NB4 (cell line): ENCODE data around the gene GAL3ST2.

Experiments
- CTCF ChIP-seq: IDR thresholded peaks from one replicate; pipeline ENCODE4 v1.5.1; 2012; ENCODE audit warnings: low read depth, low read length
- MYC ChIP-seq: IDR thresholded peaks from 2 replicates; pipeline ENCODE4 v1.6.1; 2011; ENCODE audit warnings: low read depth, low read length
- POLR2A ChIP-seq: IDR thresholded peaks from 2 replicates; pipeline ENCODE4 v1.6.1; 2011; ENCODE audit warnings: mild to moderate bottlenecking; ENCODE audit not compliant: insufficient read length; ENCODE audit errors: extremely low read depth
- TF ChIP-seq, protein P1 (sequence below): IDR thresholded peaks from 2 replicates; pipeline ENCODE4 v1.6.1; 2011; ENCODE audit warnings: low read depth, low read length

GRCh38 chr2:241848761-241849615, 72.4 kb downstream of the GAL3ST2 start:
- TF ChIP-seq CTCF (no peak), POLR2A (no peak), MYC (no peak)
- TF ChIP-seq, protein P1, sequence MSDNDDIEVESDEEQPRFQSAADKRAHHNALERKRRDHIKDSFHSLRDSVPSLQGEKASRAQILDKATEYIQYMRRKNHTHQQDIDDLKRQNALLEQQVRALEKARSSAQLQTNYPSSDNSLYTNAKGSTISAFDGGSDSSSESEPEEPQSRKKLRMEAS: no peak
